Endometrial microvascular endothelial cells (primary cell): ENCODE measurements around the gene CMKLR1. TPM values are rescaled to one million over a fixed set of nuclear protein-coding genes. Genes with fewer than 3 reads are reported as not detected.

Source experiments
- in situ Hi-C: cut with HindIII; loops from 2 replicates; pipeline ENCODE4 v1.10.0; 2017; ENCODE audit warnings: low sequenced_read_pairs, low pct_unique_long_range_greater_than_20kb; ENCODE audit errors: inconsistent ontology term
- total RNA-seq: library from RNA; depleted of rRNA; stranded (reverse); fragments of >200 nt; gene quantifications from one replicate; pipeline ENCODE4 v1.2.3, GENCODE V29; 2015; ENCODE audit errors: inconsistent ontology term

CMKLR1 gene
- total RNA-seq, 1 donor from 2014 or later = not detected

DNA sequence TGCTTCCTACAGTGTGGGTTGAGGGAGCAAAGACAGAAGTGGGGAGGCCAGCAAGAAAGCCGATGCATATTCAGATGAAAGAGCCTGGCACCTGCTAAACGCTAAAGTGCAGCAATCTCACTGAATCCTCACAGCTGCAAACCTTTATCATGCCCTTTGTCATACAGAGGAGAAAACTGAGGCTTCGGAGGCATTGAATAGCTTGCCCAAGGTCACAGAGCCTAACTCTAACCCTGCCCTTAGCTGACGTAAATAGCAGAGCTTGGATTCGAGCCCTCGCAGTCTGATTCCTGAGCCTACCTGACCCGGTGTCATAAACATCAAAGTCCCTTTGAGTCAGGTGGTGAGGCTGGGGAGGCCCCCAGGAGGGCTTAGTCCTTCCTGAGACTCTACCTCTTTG is 54.9 kb downstream of the CMKLR1 start:
- in situ Hi-C loops = no loop called here

DNA sequence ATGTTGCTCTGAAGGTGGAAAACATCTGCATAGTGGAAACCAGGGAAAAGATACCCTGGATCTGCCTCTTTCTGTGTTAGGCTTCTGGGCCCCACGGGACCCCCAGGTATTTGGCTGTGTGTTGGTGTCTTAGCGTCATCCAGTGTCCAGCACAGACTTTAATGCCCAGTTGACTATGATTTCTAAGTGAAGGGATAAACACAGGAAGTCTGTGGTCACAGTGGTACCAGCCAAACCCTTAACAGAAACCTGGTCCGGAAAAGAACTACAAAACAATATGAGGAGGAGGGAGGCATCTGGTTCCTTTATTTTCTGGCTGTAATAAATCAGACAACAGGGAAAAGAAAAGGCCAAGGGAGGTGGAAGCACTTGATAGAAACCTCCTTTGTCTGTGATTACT is 56.4 kb downstream of the CMKLR1 start:
- in situ Hi-C loops = no loop called here

DNA sequence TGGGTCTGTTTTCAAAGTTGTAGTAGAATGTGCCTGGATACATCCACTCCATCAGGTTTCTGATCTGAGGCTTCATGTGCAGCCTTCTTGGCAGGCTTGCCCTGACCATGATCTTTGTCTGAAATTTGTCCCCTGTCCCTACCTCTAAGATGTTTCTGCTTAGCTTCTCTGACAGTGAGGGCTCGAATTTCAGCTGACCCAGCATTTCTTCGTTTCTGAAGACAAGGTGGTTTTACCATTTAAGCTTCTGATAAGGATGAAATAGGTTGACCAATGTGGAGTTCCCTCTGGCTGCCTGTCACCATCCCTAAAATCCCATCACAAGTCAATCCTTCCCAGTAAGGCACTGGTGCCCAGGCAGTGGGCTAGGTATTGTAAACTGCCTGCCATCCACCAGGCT is 57.0 kb downstream of the CMKLR1 start:
- in situ Hi-C loops = no loop called here

DNA sequence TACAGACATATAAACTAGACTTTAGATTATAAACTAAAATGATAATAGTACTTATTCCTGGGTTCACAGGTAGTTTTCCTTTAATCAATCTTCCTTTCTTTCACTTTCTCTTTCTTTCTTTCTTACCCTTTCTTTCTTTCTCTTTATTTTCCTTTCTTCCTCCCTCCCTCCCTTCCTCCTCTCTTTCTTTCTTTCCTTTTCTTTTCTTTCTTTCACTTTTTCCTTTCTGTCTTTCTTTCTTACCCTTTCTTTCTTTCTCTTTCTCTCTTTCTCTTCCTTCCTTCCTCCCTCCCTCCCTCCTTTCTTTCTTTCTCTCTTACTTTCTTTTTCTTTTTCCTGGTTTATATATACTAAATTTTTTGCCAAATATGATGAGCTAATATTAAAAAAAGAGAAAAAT is 61.5 kb downstream of the CMKLR1 start:
- in situ Hi-C loops = no loop called here

DNA sequence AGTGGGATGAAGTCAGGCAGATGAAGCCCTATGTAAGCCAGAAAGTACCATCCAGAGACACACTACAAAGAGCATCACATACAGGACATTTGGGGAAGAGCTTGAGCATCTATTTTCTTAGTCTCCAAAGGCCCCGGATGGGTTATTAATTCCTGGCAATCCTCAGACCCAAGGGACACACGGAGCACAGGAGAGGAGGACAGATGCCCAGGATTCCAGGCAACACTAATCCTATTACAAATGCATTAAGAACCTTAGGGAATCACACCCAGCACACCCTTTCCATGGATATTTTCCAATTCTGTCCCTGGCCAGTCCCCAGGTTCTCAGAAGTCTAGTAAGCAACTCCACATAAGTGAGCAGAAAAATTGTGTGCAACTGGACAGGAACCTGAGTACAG is 65.9 kb downstream of the CMKLR1 start:
- in situ Hi-C loops = no loop called here

DNA sequence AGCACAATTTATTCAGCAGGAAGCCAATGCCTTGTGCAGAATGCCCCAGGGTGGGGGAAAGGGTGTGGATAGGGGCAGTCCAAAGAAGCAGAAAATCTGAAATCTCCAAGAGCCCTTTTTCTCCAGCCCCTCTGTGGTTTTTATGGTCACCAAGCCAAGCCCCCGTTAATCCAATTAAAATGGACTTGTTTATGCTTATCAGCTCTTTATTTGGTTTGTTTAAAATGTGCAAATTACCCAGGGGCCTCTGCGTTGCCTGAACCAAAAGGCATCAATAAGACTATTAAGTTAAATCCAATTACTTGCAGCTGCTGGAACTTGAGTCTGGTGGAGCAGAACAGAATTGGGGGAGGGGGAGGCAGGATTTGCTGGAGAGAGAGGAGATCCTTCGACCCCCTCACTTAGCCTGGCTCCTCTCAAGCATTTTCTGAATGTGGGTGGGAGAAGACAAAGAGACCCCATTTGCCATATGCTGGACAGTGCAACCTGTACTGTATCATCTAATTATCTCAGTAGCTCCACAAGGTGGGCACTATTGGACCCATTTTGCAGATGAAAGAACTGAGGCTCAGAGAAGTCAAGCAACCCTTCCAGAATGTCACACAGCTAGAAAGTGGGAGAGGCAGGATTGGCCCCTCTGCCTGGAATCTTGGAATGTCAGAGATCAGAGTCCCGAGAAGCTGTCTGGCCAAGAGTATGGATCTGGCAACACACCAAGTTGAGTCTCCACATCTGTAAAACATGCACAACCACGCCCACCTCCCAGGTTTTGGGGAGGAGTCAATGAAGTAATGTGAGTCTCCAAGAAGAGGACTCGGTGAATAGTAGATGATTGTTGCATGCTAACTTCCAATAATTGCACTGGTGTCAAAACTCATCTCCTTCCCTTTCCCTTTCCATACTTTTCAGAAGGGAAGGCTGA is 66.9 kb downstream of the CMKLR1 start:
- in situ Hi-C loops = no loop called here

DNA sequence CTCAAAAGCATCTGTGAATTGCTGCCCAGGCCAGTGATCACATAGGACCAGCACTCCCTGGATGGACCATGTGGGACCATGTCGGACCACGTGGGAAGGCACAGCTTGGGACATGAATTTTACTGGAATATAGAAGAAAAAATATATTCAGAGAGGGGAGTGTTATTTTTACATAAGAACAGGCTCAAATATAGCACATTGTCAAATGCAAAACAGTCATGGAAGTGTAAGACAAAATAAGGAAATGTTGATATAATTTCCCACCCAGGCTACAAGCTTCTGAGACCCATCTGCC is 68.3 kb downstream of the CMKLR1 start:
- in situ Hi-C loops = no loop called here

DNA sequence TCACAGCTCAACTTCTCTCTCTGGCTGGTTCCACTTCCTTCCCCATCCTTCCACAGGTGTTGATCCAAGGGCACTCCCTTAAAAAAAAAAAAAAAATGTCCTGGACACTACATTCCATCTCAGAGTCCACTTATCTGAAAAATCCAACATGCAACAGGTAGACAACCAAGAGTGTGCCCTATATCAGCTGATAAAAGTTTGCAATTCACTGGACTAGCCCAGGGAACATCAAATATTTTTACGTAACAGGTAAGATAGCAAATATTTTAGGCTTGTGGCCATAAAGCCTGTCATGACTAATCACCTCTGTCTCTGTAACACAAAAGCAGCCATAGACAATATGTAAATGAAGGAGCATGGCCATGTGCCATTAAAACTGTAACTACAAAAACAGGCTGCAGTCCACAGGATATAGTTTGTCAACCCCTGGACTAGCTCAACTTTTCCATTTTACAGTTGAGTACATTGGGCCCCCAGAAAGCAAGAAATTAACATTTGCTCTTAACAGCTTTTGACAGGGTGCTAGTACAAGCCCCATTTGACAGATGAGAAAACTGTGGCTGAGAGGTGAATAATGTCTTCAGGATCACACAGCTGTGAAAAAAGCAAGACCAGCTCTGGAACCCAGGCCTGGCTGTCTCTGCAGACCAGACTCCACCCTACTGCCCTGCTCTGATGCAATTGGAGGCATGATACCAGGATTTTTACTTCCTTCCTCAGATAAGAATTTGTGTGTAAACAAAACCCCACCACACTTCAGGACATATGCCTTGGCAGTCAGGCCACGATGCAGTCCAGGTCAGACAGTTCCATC is 68.9 kb downstream of the CMKLR1 start:
- in situ Hi-C loops = no loop called here

DNA sequence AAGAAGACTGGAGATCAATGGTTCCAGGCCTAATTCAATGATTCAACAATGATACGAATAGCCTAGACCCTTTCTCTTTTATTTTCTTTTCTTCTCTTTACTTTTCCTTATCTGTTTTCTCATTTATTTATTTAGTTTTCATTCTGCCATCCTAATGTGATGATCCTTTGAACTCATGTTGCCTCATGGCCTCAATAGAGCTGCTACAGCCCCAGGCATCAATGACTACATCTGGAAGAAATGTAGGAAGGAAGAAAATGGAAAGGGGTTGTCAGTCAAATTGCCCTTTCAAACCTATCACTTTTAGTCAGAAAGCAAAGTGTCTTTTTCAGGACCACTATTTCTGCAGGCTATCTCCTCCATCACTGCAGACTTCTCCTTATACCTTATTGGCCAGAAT is 69.9 kb downstream of the CMKLR1 start:
- in situ Hi-C loops = no loop called here

DNA sequence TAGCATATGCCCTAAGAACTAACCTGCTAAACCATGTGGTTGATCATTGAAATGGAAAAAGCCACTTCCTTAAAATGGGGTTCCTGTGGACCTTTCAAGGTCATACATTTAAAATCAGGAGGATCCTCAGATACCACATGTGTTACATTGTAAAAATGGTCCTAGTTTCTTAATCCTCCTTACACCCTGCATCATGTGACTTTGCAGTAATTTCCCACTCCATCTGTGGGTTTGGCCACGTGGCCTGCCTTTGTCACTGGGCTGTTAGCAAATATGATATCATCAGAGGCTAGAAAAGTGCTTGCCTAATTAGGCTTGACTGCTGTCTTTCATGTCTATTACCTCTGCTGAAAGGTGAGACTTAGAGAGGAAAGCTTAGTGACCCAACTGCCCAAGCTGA is 70.7 kb downstream of the CMKLR1 start:
- in situ Hi-C loops = no loop called here

DNA sequence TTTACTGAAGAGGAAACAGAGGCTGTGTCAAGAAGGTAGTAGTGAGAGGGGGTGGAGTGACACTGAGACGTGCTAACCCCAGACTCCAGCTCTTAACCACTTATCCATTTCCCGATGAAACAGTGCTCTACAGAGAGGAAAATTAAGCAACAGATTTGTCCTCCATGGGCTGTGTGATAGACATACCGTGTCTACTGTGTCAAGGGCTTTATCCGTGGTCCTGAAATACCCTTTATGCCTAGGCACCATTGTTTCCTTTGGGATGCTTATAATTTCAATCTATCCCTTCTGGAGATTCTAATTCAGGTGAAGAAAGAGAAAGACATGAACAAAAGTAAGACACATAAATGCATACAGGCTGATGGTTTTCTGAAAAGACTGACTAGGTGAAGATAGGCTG is 71.7 kb downstream of the CMKLR1 start:
- in situ Hi-C loops = no loop called here

DNA sequence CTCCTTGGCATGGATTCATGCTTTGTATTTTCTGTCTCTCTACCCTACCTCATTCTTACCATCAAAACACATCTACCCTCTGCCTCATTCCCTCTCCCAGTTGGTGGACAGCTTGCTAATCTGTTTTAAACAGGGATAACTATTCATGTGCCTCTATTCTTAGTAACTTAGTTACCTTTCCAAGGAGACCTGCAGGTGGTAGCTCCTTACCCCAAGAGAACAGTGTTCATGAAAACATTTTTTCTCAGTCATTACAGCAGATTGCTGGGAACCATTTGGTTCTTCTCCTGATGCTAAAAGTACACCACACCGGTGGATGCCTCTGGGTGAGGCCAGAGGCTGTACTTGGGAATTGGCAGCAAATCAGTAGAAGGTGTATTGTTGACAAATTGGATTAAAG is 73.0 kb downstream of the CMKLR1 start:
- in situ Hi-C loops = no loop called here

DNA sequence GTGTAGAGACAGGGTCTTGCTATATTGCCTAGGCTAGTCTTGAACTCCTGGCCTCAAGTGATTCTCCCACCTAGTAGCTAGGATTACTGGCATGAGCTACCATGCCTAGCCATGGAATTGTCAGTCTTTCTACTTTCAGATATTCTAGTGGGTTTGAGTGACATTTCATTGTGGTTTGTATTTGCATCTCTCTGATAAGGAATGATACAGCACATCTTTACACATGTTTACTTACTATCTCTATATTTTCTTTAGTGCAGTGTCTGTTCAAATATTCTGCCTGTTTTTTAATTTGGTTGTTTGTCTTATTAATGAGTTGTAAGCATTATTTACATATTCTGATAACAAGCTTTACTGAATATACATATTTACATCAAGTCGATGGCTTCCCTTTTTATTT is 73.6 kb downstream of the CMKLR1 start:
- in situ Hi-C loops = no loop called here

DNA sequence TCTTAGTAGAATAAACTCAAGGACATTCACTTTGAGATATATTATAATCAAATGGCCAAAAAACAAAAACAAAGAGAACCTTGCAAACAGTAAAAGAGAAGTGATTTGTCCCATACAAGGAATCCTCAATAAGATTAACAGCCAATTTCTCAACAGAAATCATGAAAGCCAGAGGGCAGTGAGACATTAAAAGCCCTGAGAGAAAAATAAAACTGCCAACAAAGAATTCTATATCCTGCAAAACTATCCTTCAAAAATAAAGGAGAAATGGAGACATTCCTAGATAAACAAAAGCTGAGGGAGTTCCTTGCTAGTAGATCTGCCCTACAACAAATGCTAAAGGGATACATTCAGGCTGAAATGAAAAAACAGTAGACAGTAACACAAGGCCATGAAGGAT is 78.1 kb downstream of the CMKLR1 start:
- in situ Hi-C loops = no loop called here

DNA sequence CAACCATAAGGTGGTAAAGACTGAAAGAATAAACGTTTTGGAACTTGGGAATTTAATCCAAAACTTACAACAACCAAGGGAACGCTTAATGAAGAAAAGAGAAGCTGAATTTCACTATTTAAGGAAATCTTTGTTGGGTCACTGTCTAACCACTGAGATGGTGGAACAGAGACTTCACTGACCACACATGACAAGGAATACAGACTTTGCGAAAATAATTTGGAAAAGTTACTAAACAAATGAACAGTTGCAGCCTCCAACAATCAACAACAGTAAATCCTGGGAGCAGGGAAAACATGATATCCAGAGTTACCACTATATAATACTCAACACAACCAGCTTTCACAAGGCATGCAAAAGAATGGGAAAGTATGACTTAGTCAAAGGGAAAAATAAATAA is 79.1 kb downstream of the CMKLR1 start:
- in situ Hi-C loops = no loop called here

DNA sequence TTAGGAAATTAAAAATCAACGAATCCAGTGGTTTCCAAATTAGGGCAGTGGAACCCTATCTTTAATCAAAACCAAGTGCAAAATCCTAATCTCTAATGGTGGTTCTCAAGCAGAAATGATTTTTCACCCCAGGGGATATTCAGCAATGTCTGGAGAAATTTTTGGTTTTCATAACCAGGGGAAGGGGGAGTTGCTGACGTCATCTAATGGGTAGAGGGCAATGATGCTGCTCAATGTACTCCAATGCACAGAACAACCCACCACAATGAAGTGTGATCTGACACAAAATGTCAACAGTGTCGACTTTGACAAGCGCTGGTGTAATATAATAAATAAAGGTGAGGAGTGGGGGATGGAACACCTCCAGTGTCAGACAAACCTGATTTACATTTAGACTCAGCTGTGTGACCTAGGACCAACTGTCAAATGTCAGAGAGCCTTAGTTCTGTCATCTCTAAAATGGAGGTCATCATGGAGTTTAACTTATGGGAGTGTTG is 81.5 kb downstream of the CMKLR1 start:
- in situ Hi-C loops = no loop called here

DNA sequence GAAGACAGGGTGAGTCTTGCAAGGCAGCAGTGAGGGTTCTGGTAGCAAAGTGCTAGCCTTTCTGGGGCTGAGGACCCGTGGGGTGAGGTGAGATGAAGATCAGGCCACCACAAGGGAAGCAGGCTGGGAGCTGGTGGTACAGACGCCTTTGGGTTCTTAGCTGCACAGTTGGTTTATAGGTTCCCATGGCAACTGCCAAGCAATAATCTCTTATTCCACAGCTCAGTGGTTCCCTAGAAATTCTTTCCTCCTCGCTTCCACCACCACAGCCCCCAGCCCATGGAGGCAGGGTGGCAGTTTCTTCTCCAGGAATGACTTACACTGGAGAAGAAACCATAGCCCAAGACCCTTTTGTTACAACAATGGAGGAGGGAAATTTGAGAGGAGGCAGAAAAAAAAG is 82.1 kb downstream of the CMKLR1 start:
- in situ Hi-C loops = no loop called here

DNA sequence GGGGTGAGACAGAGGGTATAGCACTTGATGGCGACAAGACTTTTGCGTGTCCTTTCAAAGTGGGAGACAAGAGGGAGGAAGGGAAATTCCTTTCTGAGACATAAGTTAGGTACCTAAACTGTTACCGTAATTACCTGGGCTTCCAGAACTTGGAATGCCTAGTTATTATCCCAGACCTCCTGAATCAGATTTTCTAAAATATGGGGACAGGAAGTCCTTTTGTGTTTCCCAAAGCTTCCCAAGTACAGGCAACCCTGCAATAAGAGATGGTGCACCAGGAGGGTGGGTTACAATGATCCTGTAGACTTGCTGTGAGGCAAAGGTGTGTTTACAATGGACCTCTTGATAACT is 83.9 kb downstream of the CMKLR1 start:
- in situ Hi-C loops = no loop called here

DNA sequence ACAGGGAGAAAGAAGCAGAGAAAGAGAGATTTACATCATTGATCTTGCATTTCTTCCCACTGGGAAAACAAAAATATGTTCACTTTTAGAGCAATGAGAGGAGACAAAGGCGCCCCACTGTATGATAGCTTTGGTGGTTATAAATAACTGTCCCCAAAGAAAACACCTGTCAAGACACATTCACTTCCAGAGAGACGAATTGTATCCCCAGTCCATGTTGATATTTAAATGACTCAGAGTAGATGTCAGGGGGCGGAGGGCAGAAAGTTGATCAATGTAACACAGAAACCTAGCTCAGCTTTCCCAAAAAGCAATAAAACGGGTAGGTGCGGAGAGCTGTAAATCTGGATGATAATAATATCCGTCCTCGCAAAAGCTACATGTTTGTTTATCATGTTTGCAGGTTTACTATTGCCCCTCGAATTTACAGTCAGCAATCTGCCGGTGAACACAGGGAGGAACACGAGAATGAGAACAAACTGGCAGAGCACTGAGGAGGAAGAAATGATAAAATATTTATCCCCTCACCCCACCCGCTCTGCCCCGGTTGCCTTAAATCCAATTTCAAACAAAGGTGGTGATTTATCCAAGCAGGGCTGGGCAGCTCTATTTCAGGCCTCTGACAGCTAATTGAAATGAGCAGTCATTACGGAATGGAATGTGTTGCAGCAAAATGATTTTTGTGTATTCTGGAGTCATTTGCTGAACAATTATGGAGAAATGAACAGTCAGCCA is 84.4 kb downstream of the CMKLR1 start:
- in situ Hi-C loops = no loop called here

DNA sequence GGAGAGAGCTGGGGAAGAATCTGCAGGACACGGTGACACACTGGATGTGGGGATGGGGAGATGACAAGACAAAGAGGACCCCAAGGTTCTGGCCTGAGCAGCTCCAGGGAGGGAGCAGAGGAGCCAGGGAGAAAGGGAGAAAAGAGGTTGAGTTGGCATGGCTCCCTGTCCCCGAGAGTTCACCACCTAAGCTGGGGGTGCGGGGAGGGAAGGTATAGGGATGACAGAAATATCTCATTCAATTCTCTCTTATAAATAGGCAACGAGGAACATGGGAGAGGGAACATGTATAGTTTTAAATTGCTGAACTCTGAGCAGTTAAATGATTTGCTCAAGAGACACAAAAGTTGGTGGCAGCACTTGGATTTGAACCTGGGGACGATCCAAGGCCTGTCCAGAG is 85.1 kb downstream of the CMKLR1 start:
- in situ Hi-C loops = no loop called here
